HG03095 (cell line): ENCODE results near the gene FAM151B.

ENCODE experiments used
- ATAC-seq: cut with Tn5 transposase; IDR thresholded peaks from one replicate; pipeline ENCODE4 v1.9.1; 2021; ENCODE audit warnings: moderate library complexity; ENCODE audit not compliant: unreplicated experiment

Gene FAM151B

GRCh38 chr5:80502800-80503199 is 14.9 kb downstream of the FAM151B start:
- ATAC-seq: no peak

GRCh38 chr5:80503641-80504040 is 15.7 kb downstream of the FAM151B start:
- no peak for ATAC-seq

GRCh38 chr5:80504833-80505232 is 16.9 kb downstream of the FAM151B start:
- no peak for ATAC-seq

- ATAC-seq: no peak
These were observed 19.8 kb downstream of the FAM151B start for GRCh38 chr5:80507663-80508062.

GRCh38 chr5:80508844-80509243 is 20.9 kb downstream of the FAM151B start:
- no peak for ATAC-seq

GRCh38 chr5:80509362-80509761 is 21.5 kb downstream of the FAM151B start:
- ATAC-seq: no peak

- ATAC-seq: peak; percentile 52
These were observed 28.9 kb downstream of the FAM151B start for GRCh38 chr5:80516826-80517225.

- no peak for ATAC-seq
These were observed 52.8 kb downstream of the FAM151B start for GRCh38 chr5:80540691-80541090.

- ATAC-seq: no peak
These were observed 53.5 kb downstream of the FAM151B start for GRCh38 chr5:80541392-80541791.

- no peak for ATAC-seq
These were observed 66.7 kb downstream of the FAM151B start for GRCh38 chr5:80554646-80555045.

GRCh38 chr5:80555099-80555498 is 67.2 kb downstream of the FAM151B start:
- no peak for ATAC-seq

- no peak for ATAC-seq
These were observed 71.3 kb downstream of the FAM151B start for GRCh38 chr5:80559244-80559643.

- no peak for ATAC-seq
These were observed 77.4 kb downstream of the FAM151B start for GRCh38 chr5:80565330-80565729.

GRCh38 chr5:80566711-80567259 is 78.9 kb downstream of the FAM151B start:
- no peak for ATAC-seq

- ATAC-seq: no peak
These were observed 80.4 kb downstream of the FAM151B start for GRCh38 chr5:80568251-80568650.

GRCh38 chr5:80569086-80569960 is 81.4 kb downstream of the FAM151B start:
- no peak for ATAC-seq

GRCh38 chr5:80569961-80570786 is 82.3 kb downstream of the FAM151B start, which contains the start of gene ANKRD34B:
Gene ANKRD34B, minus strand, starts transcription at chr5:80570280. Its CDS starts 10,261 bp downstream, at chr5:80560019.
- ATAC-seq: no peak

GRCh38 chr5:80573062-80573461 is 85.2 kb downstream of the FAM151B start:
- ATAC-seq: no peak

- ATAC-seq: no peak
These were observed 88.5 kb downstream of the FAM151B start for GRCh38 chr5:80576383-80576782.

- no peak for ATAC-seq
These were observed 89.8 kb downstream of the FAM151B start for GRCh38 chr5:80577707-80578106.

- ATAC-seq: no peak
These were observed 91.2 kb downstream of the FAM151B start for GRCh38 chr5:80579050-80579449.
